ENCODE results near the gene NUP98. TPM values are rescaled to one million over a fixed set of nuclear protein-coding genes. Genes with fewer than 3 reads are reported as not detected.

Gene NUP98
- polyA plus RNA-seq, 1 of the 3 experiments (the other 2 are of a cell fraction), result 56.4 TPM

GRCh38 chr11:3799873-3800272 lies 2.5 kb upstream of the NUP98 start:
- ChIA-PET CTCF (no interaction called here), POLR2A (no interaction called here)

More at GRCh38 chr11:3799873-3800272, 2.5 kb upstream of the NUP98 start:
- H3F3A ChIP-seq (replicated peaks; ENCODE audit: insufficient read depth), result peaks cover 20% of the 10 kb centered on the region
- H3K4me3 ChIP-seq (ENCODE audit: low read depth in 2 of 2, low read length in 1 of 2), result no peak overlapping the region
- no peaks in the 10 kb centered on the region for H3K27me3 ChIP-seq (ENCODE audit: insufficient read depth)
- peaks cover 18% of the 10 kb centered on the region for H4K20me1 ChIP-seq (ENCODE audit: insufficient read depth)
- H3K9me3 ChIP-seq, result no peaks in the 10 kb centered on the region
- H3K36me3 ChIP-seq (replicated peaks in 1 of 2; ENCODE audit: control insufficient read depth in 1 of 2, insufficient read depth in 2 of 2, low read length in 1 of 2), result no peaks in the 10 kb centered on the region
- TF ChIP-seq, protein P1, sequence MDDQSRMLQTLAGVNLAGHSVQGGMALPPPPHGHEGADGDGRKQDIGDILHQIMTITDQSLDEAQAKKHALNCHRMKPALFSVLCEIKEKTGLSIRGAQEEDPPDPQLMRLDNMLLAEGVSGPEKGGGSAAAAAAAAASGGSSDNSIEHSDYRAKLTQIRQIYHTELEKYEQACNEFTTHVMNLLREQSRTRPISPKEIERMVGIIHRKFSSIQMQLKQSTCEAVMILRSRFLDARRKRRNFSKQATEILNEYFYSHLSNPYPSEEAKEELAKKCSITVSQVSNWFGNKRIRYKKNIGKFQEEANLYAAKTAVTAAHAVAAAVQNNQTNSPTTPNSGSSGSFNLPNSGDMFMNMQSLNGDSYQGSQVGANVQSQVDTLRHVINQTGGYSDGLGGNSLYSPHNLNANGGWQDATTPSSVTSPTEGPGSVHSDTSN (IDR thresholded peaks at IDR 0.05), result no peak
- no peak for TF ChIP-seq FOXM1 (IDR thresholded peaks at IDR 0.05; ENCODE audit: low read depth)
- no peak for TF ChIP-seq POLR2AphosphoS5 (IDR thresholded peaks at IDR 0.05; ENCODE audit: low read depth, low read length)
- TF ChIP-seq RFX5 (IDR thresholded peaks at IDR 0.05; ENCODE audit: low read length), result no peak
- TF ChIP-seq ELF1 (IDR thresholded peaks at IDR 0.05), result no peak
- no peak for TF ChIP-seq YY1 (IDR thresholded peaks at IDR 0.05; ENCODE audit: low read depth)
- no peak for TF ChIP-seq RAD21 (IDR thresholded peaks at IDR 0.05; ENCODE audit: low read length)
- TF ChIP-seq MEF2A (IDR thresholded peaks at IDR 0.05; ENCODE audit: borderline replicate concordance, low read depth), result no peak
- no peak for TF ChIP-seq RXRA (IDR thresholded peaks at IDR 0.05; ENCODE audit: borderline replicate concordance, low read depth)
- TF ChIP-seq FOXJ3 (CRISPR knock-in tag; IDR thresholded peaks at IDR 0.05), result no peak
- no peak for TF ChIP-seq RCOR1 (IDR thresholded peaks at IDR 0.05; ENCODE audit: low read length)
- no peak for TF ChIP-seq GABPA (IDR thresholded peaks at IDR 0.05; ENCODE audit: low read depth)
- no peak for TF ChIP-seq SIN3A (IDR thresholded peaks at IDR 0.05; ENCODE audit: borderline replicate concordance, low read depth, low read length)
- TF ChIP-seq EP300 (IDR thresholded peaks at IDR 0.05; ENCODE audit: borderline replicate concordance in 1 of 2, low read depth in 1 of 2, low read length in 1 of 2), result no peak
- no peak for TF ChIP-seq CHD2 (IDR thresholded peaks at IDR 0.05; ENCODE audit: low read length, partially characterized antibody)
- no peak for TF ChIP-seq CTCF (IDR thresholded peaks at IDR 0.05)
- TF ChIP-seq, protein P2, sequence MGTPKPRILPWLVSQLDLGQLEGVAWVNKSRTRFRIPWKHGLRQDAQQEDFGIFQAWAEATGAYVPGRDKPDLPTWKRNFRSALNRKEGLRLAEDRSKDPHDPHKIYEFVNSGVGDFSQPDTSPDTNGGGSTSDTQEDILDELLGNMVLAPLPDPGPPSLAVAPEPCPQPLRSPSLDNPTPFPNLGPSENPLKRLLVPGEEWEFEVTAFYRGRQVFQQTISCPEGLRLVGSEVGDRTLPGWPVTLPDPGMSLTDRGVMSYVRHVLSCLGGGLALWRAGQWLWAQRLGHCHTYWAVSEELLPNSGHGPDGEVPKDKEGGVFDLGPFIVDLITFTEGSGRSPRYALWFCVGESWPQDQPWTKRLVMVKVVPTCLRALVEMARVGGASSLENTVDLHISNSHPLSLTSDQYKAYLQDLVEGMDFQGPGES (IDR thresholded peaks at IDR 0.05; ENCODE audit: low read depth, low read length), result no peak
- no peak for TF ChIP-seq JUND (IDR thresholded peaks at IDR 0.05)
- H3K4me1 ChIP-seq (ENCODE audit: control insufficient read depth in 1 of 2, insufficient read depth in 2 of 2, low read depth in 1 of 2, low read length in 1 of 2), result peaks cover 0 to 5% of the 10 kb centered on the region in 2 experiments; a peak in 2 of 4 replicates
- H3K27ac ChIP-seq (ENCODE audit: low read depth in 2 of 2, low read length in 1 of 2), result no peak overlapping the region
- no peak for DNase-seq
- no peak overlapping the region for H3K9ac ChIP-seq
- H2AFZ ChIP-seq (ENCODE audit: low read depth), result no peak overlapping the region
- H3K9me2 ChIP-seq, result no peaks in the 10 kb centered on the region
- H3K4me2 ChIP-seq, result no peak overlapping the region
- H3K79me2 ChIP-seq (ENCODE audit: insufficient read depth), result peaks cover 33% of the 10 kb centered on the region
- WGBS (ENCODE audit: low lambda C conversion rate), result 94% methylated on average over 4 of the region's 5 CpGs

All from SK-N-SH (cell line).